K562 (cell line): ENCODE measurements around the gene ADCY5. TPM values are rescaled to one million over a fixed set of nuclear protein-coding genes. Genes with fewer than 3 reads are reported as not detected.

Source experiments
- ATAC-seq: fragments of 200-7000 bp; cut with Tn5 transposase; 3 replicates; pipeline ENCODE4 v1.9.1; 2020; ENCODE audit warnings: moderate library complexity
- BruUV-seq: library from RNA; stranded (reverse); fragments of 400-500 nt; replicated peaks from 2 replicates; lab custom pipeline; 2021; lab: Mats Ljungman, UMichigan
- CTCF ChIA-PET: fragments of 300-600 bp; formaldehyde crosslinking; extraction: SDS; loops from one replicate; lab custom pipeline; 2021; ENCODE audit warnings: low intra/inter-chr PET ratio; lab: Yijun Ruan, JAX
- POLR2A ChIA-PET: fragments of 300-600, 350-650 bp; sonication (Branson Sonifier 250); formaldehyde crosslinking; extraction: SDS; loops from one replicate; lab custom pipeline; 2021; ENCODE audit warnings: antibody characterized with exemption, inconsistent platforms; lab: Yijun Ruan, JAX
- DNase-seq, 4 experiments: peaks; one replicate each; pipeline versions ENCODE4 v3.0.0 to v3.0.0-alpha.2; 2011 to 2018; ENCODE audit warnings: low spot score in 3 of 4, mixed read lengths in 3 of 4; ENCODE audit errors: extremely low read depth in 1 of 4
- FAIRE-seq: peaks from 2 replicates; lab custom pipeline; 2011; peaks lifted over from hg19 to GRCh38; lab: Jason Lieb, UNC
- H2AFZ ChIP-seq: 2 replicates; pipeline ENCODE4 v1.6.0; 2011; ENCODE audit warnings: low read depth, low read length, control low read depth, inconsistent platforms
- H3K27ac ChIP-seq: fragments of 200-600 bp; 3 replicates; pipeline ENCODE4 v1.8.0; 2011; ENCODE audit warnings: low read depth, mild to moderate bottlenecking, control low read depth, inconsistent platforms, low read length, moderate library complexity, mixed read lengths; ENCODE audit errors: extremely low read depth
- H3K27me3 ChIP-seq, 2 experiments: fragments of 300-600 bp in 1 of 2; 2 replicates in 1 of 2; 3 replicates in 1 of 2; pipeline versions ENCODE4 v1.6.0 to v1.8.0; 2011; ENCODE audit warnings: inconsistent platforms in 2 of 2, low read length in 2 of 2, mild to moderate bottlenecking in 1 of 2, mixed read lengths in 1 of 2, moderate library complexity in 1 of 2; ENCODE audit not compliant: control insufficient read depth in 2 of 2, insufficient read depth in 2 of 2
- H3K36me3 ChIP-seq: fragments of 300-600 bp; 3 replicates; pipeline ENCODE4 v1.8.0; 2011; ENCODE audit warnings: mild to moderate bottlenecking, low read length, inconsistent platforms; ENCODE audit not compliant: control insufficient read depth, insufficient read depth
- H3K4me1 ChIP-seq, 2 experiments: fragments of 200-600 bp in 1 of 2; replicated peaks in 1 of 2; 2 replicates in 1 of 2; 3 replicates in 1 of 2; pipeline versions ENCODE4 v1.5.1 to v1.8.0; 2011; ENCODE audit warnings: inconsistent platforms in 2 of 2, low read length in 2 of 2, mild to moderate bottlenecking in 1 of 2, mixed read lengths in 1 of 2, moderate library complexity in 1 of 2; ENCODE audit not compliant: control insufficient read depth in 2 of 2, insufficient read depth in 2 of 2
- H3K4me2 ChIP-seq: 2 replicates; pipeline ENCODE4 v1.6.1; 2011; ENCODE audit warnings: low read length, control low read depth, inconsistent platforms, mixed read lengths; ENCODE audit not compliant: insufficient read depth
- H3K4me3 ChIP-seq: fragments of 200-600 bp; sonication (generic), shearing (Covaris generic); 2 replicates; pipeline ENCODE4 v1.5.1; 2016; ENCODE audit warnings: control low read depth, inconsistent platforms
- H3K79me2 ChIP-seq: fragments of 200-600 bp; 3 replicates; pipeline ENCODE4 v1.8.0; 2011; ENCODE audit warnings: low read length, inconsistent platforms; ENCODE audit not compliant: control insufficient read depth, insufficient read depth
- H3K9ac ChIP-seq, 2 experiments: 2 replicates each; pipeline versions ENCODE4 v1.6.0 to v1.6.1; 2011; ENCODE audit warnings: low read depth in 2 of 2, low read length in 2 of 2, control low read depth in 1 of 2, inconsistent platforms in 1 of 2, mild to moderate bottlenecking in 1 of 2, mixed read lengths in 1 of 2; ENCODE audit not compliant: insufficient read depth in 1 of 2
- H3K9me1 ChIP-seq: one replicate; pipeline ENCODE4 v1.6.0; 2011; ENCODE audit warnings: inconsistent platforms, mild to moderate bottlenecking, low read length, moderate library complexity; ENCODE audit not compliant: control insufficient read depth, insufficient read depth
- H3K9me3 ChIP-seq: replicated peaks from 2 replicates; pipeline ENCODE4 v1.5.1; 2011; ENCODE audit warnings: low read depth, low read length, inconsistent platforms; ENCODE audit not compliant: control insufficient read depth, insufficient read depth
- H4K20me1 ChIP-seq: replicated peaks from 2 replicates; pipeline ENCODE4 v1.6.1; 2011; ENCODE audit warnings: low read length, inconsistent platforms, mixed read lengths; ENCODE audit not compliant: control insufficient read depth, insufficient read depth
- ASH1L ChIP-seq: fragments of 450-650 bp; IDR thresholded peaks from 2 replicates; pipeline ENCODE4 v1.6.1; 2018; ENCODE audit warnings: borderline replicate concordance, mild to moderate bottlenecking, low read depth; ENCODE audit not compliant: partially characterized antibody
- BRF1 ChIP-seq: IDR thresholded peaks from 3 replicates; pipeline ENCODE4 v1.6.1; 2011; ENCODE audit warnings: borderline replicate concordance, mild to moderate bottlenecking; ENCODE audit not compliant: insufficient read length; ENCODE audit errors: extremely low read depth
- HDAC2 ChIP-seq: fragments of 450-650 bp; IDR thresholded peaks from 2 replicates; pipeline ENCODE4 v1.6.1; 2016; ENCODE audit warnings: mild to moderate bottlenecking
- HDAC3 ChIP-seq: fragments of 450-650 bp; IDR thresholded peaks from 2 replicates; pipeline ENCODE4 v1.6.1; 2018; ENCODE audit warnings: borderline replicate concordance, mild to moderate bottlenecking, moderate library complexity; ENCODE audit not compliant: partially characterized antibody
- HIVEP1 ChIP-seq: fragments of 250-450 bp; sonication (Bioruptor Pico); IDR thresholded peaks from 2 replicates; pipeline ENCODE4 v1.4.0; 2020; ENCODE audit warnings: mild to moderate bottlenecking
- KDM1A ChIP-seq, 2 experiments: fragments of 450-650 bp; IDR thresholded peaks; 2 replicates each; pipeline ENCODE4 v1.6.1; 2016; ENCODE audit warnings: mild to moderate bottlenecking in 2 of 2
- MYC ChIP-seq, 2 experiments: fragments of 250-450 bp in 1 of 2; sonication (Bioruptor Pico) in 1 of 2; IDR thresholded peaks; 2 replicates each; pipeline versions ENCODE4 v1.5.1 to v1.6.1; 2012 to 2021; ENCODE audit warnings: low read depth in 2 of 2, borderline replicate concordance in 1 of 2, improper control_type of control experiment in 1 of 2, low read length in 1 of 2, mild to moderate bottlenecking in 1 of 2, moderate library complexity in 1 of 2
- NR4A1 ChIP-seq, 2 experiments: fragments of 250-450 bp in 1 of 2; fragments of 450-650 bp in 1 of 2; sonication (Bioruptor Pico) in 1 of 2; IDR thresholded peaks; 2 replicates each; pipeline versions ENCODE4 v1.4.0 to v1.6.1; 2016 to 2020; ENCODE audit warnings: mild to moderate bottlenecking in 2 of 2, missing compliant biosample characterization in 1 of 2, missing genetic modification characterization in 1 of 2, moderate library complexity in 1 of 2
- ZFP30 ChIP-seq: fragments of 250-450 bp; sonication (Bioruptor Pico); IDR thresholded peaks from 2 replicates; pipeline ENCODE4 v1.8.0; 2022; ENCODE audit warnings: moderate library complexity, mild to moderate bottlenecking, inconsistent platforms, borderline replicate concordance
- ZNF217 ChIP-seq: sonication (generic); formaldehyde crosslinking; IDR thresholded peaks from 2 replicates; pipeline ENCODE4 v1.8.0; 2022; ENCODE audit warnings: mild to moderate bottlenecking, missing genetic modification reagents
- ZNF431 ChIP-seq: sonication (generic); formaldehyde crosslinking; IDR thresholded peaks from 2 replicates; pipeline ENCODE4 v1.8.0; 2022; ENCODE audit warnings: mild to moderate bottlenecking, missing genetic modification reagents
- WGBS: fragments of 100-300 bp; shearing (Covaris generic); methylation state at CpG from one replicate; pipeline ENCODE4 v1.1.6; 2016; ENCODE audit warnings: low coverage, mixed read lengths; ENCODE audit not compliant: insufficient coverage; ENCODE audit errors: missing lambda C conversion rate; 5-methylcytosine and 5-hydroxymethylcytosine counted together
- in situ Hi-C: fragments of 300-500 bp; cut with MboI; formaldehyde crosslinking; loops from 4 replicates; pipeline ENCODE4 v1.15.0; 2018; ENCODE audit warnings: inconsistent platforms, mixed read lengths
- intact Hi-C: fragments of 100-400 bp; cut with micrococcal nuclease; formaldehyde crosslinking; loops from 2 replicates; pipeline ENCODE4 v1.14.2; 2022
- polyA plus RNA-seq, 8 experiments: library from polyadenylated mRNA; depleted of rRNA in 4 of 8; stranded (reverse) in 5 of 8; unstranded in 3 of 8; fragments of >200 nt; fragmentation: Nextera tagmentation in 2 of 8; fragmentation: Illumina TruSeq in 1 of 8; extraction: Ambion mirVana in 2 of 8; extraction: Trizol in 1 of 8; gene quantifications; 2 replicates each; pipeline versions ENCODE4 v1.2.1 to v1.2.3, GENCODE V29; 2011 to 2014; ENCODE audit warnings: inconsistent platforms in 1 of 8, missing spikeins in 1 of 8
- total RNA-seq, 7 experiments: library from RNA; depleted of rRNA in 6 of 7; stranded (reverse); fragments of >200 nt in 6 of 7; fragmentation: Illumina TruSeq in 2 of 7; extraction: Trizol in 2 of 7; gene quantifications; 2 replicates each; pipeline versions ENCODE4 v1.2.1 to v1.2.3, GENCODE V29; 2011 to 2021; ENCODE audit warnings: low replicate concordance in 1 of 7
- TF ChIP-seq, protein P1 (sequence below), 3 experiments: IDR thresholded peaks in 2 of 3; conservative IDR thresholded peaks in 1 of 3; 2 replicates each; pipeline ENCODE4 v1.5.1; 2011 to 2012; ENCODE audit warnings: low read length in 3 of 3, mild to moderate bottlenecking in 3 of 3, control low read depth in 2 of 3, improper control_type of control experiment in 1 of 3, inconsistent platforms in 1 of 3, low read depth in 1 of 3, mixed read lengths in 1 of 3, moderate library complexity in 1 of 3; ENCODE audit not compliant: insufficient read depth in 2 of 3
- TF ChIP-seq, protein P2 (sequence below), 2 experiments: fragments of 450-650 bp; IDR thresholded peaks; 2 replicates each; pipeline ENCODE4 v1.6.1; 2018; ENCODE audit warnings: mild to moderate bottlenecking in 2 of 2, low read depth in 1 of 2; ENCODE audit not compliant: partially characterized antibody in 2 of 2

ADCY5 gene
- total and polyA plus RNA-seq, 9 of the 15 experiments (the other 6 are each of a cell fraction or from before 2014, with no cell fraction given): under 0.01 TPM; not detected in 8

DNA sequence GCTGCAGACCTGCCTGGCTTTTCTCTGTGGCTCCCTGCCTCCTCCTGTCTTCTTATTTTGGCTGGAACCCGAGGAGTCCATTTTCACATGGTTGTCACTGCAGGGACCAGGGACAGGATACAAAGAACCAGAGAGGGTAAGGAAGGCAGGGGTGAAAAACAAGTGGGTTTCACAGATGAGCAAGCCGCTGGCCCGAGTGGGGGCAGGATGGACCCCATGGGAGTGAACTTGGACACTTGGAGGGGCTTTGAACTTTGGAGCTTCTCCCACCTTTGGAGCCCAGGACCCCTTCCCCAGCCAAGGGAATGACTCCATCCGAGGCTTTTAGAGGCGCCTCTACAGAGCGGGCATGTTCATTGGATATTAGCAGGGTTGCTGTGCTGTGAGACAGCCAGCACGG, 26.9 kb upstream of the ADCY5 start (continued):
- TF ChIP-seq ASH1L (no peak), ZNF217 (no peak)
- TF ChIP-seq, all 486 proteins: peak for 0

DNA sequence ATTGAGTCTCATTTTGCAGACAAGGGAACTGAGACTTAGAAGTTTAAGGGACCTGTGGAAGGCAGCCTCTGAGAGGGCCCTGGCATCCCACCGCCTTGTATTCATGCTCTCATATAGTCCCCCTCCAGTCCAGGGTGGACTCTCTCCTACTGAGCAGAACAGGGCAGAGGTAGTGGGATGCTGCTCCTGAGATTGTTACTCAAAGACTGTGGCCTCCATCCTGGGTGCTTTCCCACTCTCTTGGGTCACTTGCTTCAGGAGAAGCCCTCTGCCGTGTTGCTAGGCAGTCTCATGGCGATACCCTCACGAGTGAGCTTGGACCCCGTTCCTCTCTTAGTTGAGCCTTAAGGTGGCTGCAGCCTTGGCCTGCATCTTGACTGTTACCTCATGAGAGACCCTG, 22.2 kb upstream of the ADCY5 start:
- in situ Hi-C loops: no loop called here
- intact Hi-C loops: no loop called here
- Histone ChIP-seq H3K27ac (no peak overlapping the region), H3K79me2 (no peaks in the 10 kb centered on the region), H3K4me2 (no peak overlapping the region), H3K36me3 (no peaks in the 10 kb centered on the region), H3K9ac (no peak overlapping the region), H3K27me3 (peaks cover 3 to 24% of the 10 kb centered on the region in 2 experiments; a peak in 4 of 5 replicates), H4K20me1 (no peaks in the 10 kb centered on the region), H3K4me1 (no peaks in the 10 kb centered on the region), H3K9me3 (no peaks in the 10 kb centered on the region), H3K4me3 (no peak overlapping the region), H3K9me1 (no peaks in the 10 kb centered on the region), H2AFZ (no peak overlapping the region)
- BruUV-seq: no TSS peak
- ChIA-PET CTCF (no interaction called here), POLR2A (no interaction called here)
- no peak for FAIRE-seq
- WGBS: 0% methylated on average over 3 of the region's 5 CpGs
- no peak for DNase-seq
- no peak for ATAC-seq
- TF ChIP-seq HDAC3 (no peak), MYC (IDR thresholded peaks at IDR 0.05; ENCODE audit: low read depth, low read length) (no peak), MYC (CRISPR knock-in tag; IDR thresholded peaks at IDR 0.05; ENCODE audit: borderline replicate concordance, low read depth) (no peak), ZFP30 (CRISPR knock-in tag) (no peak), ZNF431 (CRISPR knock-in tag) (no peak), HDAC2 (no peak), BRF1 (no peak), NR4A1 (CRISPR knock-in tag; IDR thresholded peaks at IDR 0.05) (no peak), NR4A1 (tag; IDR thresholded peaks at IDR 0.05) (no peak), KDM1A (IDR thresholded peaks at IDR 0.05) (no peak), HIVEP1 (no peak)
- TF ChIP-seq, protein P1, sequence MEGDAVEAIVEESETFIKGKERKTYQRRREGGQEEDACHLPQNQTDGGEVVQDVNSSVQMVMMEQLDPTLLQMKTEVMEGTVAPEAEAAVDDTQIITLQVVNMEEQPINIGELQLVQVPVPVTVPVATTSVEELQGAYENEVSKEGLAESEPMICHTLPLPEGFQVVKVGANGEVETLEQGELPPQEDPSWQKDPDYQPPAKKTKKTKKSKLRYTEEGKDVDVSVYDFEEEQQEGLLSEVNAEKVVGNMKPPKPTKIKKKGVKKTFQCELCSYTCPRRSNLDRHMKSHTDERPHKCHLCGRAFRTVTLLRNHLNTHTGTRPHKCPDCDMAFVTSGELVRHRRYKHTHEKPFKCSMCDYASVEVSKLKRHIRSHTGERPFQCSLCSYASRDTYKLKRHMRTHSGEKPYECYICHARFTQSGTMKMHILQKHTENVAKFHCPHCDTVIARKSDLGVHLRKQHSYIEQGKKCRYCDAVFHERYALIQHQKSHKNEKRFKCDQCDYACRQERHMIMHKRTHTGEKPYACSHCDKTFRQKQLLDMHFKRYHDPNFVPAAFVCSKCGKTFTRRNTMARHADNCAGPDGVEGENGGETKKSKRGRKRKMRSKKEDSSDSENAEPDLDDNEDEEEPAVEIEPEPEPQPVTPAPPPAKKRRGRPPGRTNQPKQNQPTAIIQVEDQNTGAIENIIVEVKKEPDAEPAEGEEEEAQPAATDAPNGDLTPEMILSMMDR (IDR thresholded peaks at IDR 0.05 in 2 of 3, conservative IDR thresholded peaks at IDR 0.05 in 1 of 3; ENCODE audit: insufficient read depth in 2 of 3, low read depth in 1 of 3, low read length in 3 of 3): no peak
- TF ChIP-seq, protein P2, sequence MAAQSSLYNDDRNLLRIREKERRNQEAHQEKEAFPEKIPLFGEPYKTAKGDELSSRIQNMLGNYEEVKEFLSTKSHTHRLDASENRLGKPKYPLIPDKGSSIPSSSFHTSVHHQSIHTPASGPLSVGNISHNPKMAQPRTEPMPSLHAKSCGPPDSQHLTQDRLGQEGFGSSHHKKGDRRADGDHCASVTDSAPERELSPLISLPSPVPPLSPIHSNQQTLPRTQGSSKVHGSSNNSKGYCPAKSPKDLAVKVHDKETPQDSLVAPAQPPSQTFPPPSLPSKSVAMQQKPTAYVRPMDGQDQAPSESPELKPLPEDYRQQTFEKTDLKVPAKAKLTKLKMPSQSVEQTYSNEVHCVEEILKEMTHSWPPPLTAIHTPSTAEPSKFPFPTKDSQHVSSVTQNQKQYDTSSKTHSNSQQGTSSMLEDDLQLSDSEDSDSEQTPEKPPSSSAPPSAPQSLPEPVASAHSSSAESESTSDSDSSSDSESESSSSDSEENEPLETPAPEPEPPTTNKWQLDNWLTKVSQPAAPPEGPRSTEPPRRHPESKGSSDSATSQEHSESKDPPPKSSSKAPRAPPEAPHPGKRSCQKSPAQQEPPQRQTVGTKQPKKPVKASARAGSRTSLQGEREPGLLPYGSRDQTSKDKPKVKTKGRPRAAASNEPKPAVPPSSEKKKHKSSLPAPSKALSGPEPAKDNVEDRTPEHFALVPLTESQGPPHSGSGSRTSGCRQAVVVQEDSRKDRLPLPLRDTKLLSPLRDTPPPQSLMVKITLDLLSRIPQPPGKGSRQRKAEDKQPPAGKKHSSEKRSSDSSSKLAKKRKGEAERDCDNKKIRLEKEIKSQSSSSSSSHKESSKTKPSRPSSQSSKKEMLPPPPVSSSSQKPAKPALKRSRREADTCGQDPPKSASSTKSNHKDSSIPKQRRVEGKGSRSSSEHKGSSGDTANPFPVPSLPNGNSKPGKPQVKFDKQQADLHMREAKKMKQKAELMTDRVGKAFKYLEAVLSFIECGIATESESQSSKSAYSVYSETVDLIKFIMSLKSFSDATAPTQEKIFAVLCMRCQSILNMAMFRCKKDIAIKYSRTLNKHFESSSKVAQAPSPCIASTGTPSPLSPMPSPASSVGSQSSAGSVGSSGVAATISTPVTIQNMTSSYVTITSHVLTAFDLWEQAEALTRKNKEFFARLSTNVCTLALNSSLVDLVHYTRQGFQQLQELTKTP (IDR thresholded peaks at IDR 0.05; ENCODE audit: low read depth in 1 of 2, partially characterized antibody in 2 of 2): no peak
